Measurements from ENCODE around the gene DDIT3.
A peak's percentile ranks its signal among the peaks of the same experiment; 100 is the strongest.
"Not testable (repeated sequence)": the region's sequence is repeated elsewhere in the genome, so short reads cannot be mapped to it uniquely, and the experiment has no call there.

DDIT3 gene

DNA sequence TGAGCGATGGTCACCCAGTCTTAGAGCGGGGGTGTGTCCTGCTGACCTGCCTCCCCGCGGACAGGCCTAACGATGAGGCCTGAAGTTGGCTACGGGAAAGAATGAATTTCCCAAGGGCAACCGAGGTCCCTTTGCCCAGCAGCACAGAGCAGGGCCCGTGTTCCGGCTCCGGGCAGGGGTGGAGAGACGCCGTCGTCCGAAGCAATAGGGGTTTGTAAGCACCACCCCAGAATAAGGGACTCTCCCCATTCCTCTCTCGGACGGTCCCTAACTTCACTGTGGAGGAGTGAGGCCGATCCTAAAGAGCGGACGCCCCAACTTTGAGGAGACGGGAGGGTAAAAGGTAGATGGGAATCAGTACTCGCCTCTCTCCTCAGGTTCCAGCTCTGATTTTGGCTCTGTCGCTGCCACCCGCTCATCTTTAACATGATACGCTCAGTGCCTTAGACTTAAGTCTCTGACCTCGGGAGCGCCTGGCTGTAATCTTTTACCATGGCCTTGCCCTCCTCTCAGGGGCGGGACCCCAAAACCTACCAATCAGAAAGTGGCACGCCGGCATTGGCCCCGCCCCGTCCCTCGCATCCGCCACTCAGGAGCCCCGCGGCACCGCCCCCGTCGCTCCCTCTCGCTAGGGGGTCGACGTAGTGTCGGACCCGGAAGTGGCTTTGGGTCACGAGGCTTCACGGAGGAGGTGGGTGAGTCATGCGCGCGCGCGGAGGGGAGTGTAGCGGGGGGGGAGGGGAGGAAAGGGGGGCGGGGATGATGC, at the start of gene DDIT3:
DDIT3 (minus strand) TSS at position 462 of the 766 bp plus-strand sequence. CDS start 3,108 bp downstream, outside the sequence.
- peak within 1 kb of the TSS; percentile 90 for H3K4me3 ChIP-seq (ENCODE audit: low read length)
- peak within 1 kb of the TSS; percentile 90 for H3K9ac ChIP-seq (ENCODE audit: low read length)
- H3K27me3 ChIP-seq (ENCODE audit: control insufficient read depth, insufficient read depth, low read length): no peaks in the 10 kb centered on the region
- H3K9me3 ChIP-seq (ENCODE audit: control insufficient read depth, low read length): no peaks in the 10 kb centered on the region
- H3K4me1 ChIP-seq (ENCODE audit: control insufficient read depth, insufficient read depth, low read length): peaks cover 48% of the 10 kb centered on the region
- H3K36me3 ChIP-seq (ENCODE audit: control insufficient read depth, insufficient read depth, low read length): peaks cover 16% of the 10 kb centered on the region

DNA sequence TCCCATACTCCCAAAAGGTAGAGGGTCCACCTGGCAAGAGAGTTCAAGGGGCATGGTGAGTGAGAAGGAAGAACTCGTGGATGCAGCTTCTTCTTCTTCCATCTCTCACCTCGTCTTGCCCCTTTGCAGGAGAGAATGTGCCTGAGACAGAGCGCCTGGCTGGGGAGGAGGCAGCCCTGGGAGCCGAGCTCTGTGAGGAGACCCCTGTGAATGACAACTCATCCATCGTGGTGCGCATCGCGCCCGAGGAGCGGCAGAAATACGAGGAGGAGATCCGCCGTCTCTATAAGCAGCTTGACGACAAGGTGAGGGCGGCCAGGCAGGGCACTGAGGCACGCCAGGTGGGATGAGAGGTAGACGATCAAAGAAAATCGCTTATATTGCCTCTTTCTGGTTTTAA, 49.5 kb upstream of the DDIT3 start:
- Histone ChIP-seq H3K9ac (ENCODE audit: low read length) (no peak overlapping the region), H3K4me1 (ENCODE audit: control insufficient read depth, insufficient read depth, low read length) (no peaks in the 10 kb centered on the region), H3K27me3 (ENCODE audit: control insufficient read depth, insufficient read depth, low read length) (no peaks in the 10 kb centered on the region), H3K9me3 (ENCODE audit: control insufficient read depth, low read length) (no peaks in the 10 kb centered on the region), H3K4me3 (ENCODE audit: low read length) (no peak overlapping the region), H3K36me3 (ENCODE audit: control insufficient read depth, insufficient read depth, low read length) (no peaks in the 10 kb centered on the region)

DNA sequence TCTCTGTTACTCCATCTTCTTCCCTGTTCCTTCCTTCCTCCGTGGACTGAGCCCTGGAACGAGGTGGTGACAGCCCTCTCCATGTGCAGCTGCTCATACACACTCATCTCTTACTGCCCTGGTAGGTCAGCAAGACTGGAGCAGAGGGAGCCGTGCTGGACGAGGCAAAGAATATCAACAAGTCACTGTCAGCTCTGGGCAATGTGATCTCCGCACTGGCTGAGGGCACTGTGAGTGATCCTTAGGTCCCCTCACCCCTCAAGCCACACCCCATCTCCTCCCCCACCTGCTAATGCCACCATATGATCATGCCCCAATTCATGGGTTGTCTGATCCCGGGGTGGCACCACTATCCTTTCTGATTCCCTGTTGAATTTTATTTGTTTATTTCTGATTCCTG, 48.5 kb upstream of the DDIT3 start:
- Histone ChIP-seq H3K4me3 (ENCODE audit: low read length) (no peak overlapping the region), H3K27me3 (ENCODE audit: control insufficient read depth, insufficient read depth, low read length) (no peaks in the 10 kb centered on the region), H3K36me3 (ENCODE audit: control insufficient read depth, insufficient read depth, low read length) (no peaks in the 10 kb centered on the region), H3K4me1 (ENCODE audit: control insufficient read depth, insufficient read depth, low read length) (no peaks in the 10 kb centered on the region), H3K9me3 (ENCODE audit: control insufficient read depth, low read length) (no peaks in the 10 kb centered on the region), H3K9ac (ENCODE audit: low read length) (no peak overlapping the region)

DNA sequence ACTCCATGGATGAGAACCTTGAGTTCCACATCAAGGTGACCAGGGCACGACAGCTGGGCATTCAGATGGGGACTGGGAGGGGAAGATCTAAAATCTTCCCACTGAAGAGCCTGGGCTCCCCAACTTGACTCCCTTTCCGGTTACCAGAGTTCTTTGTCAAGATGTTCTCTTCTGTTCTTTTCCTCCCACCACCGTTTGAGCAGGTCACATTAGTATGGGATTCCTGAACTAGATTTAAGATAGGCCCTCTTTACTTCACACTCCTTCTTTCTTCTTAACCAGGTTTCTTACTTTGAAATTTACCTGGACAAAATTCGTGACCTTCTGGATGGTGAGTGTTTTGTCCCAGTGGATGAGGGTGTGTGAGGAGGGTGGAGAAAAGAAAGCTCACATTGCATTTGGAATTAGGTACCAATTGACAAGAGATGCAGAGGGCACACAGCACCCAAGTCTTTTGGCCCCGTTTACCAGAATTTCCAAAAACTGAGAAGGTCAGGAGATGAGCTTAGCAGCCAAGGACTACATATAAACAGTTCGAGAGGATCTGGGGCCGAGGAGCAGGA, 43.9 kb upstream of the DDIT3 start:
- no peaks in the 10 kb centered on the region for H3K9me3 ChIP-seq (ENCODE audit: control insufficient read depth, low read length)
- H3K4me1 ChIP-seq (ENCODE audit: control insufficient read depth, insufficient read depth, low read length): no peaks in the 10 kb centered on the region
- H3K27me3 ChIP-seq (ENCODE audit: control insufficient read depth, insufficient read depth, low read length): no peaks in the 10 kb centered on the region
- H3K36me3 ChIP-seq (ENCODE audit: control insufficient read depth, insufficient read depth, low read length): no peaks in the 10 kb centered on the region
- no peak overlapping the region for H3K4me3 ChIP-seq (ENCODE audit: low read length)
- H3K9ac ChIP-seq (ENCODE audit: low read length): no peak overlapping the region

- Histone ChIP-seq H3K27me3 (ENCODE audit: control insufficient read depth, insufficient read depth, low read length) (no peaks in the 10 kb centered on the region), H3K9me3 (ENCODE audit: control insufficient read depth, low read length) (no peaks in the 10 kb centered on the region), H3K4me3 (ENCODE audit: low read length) (no peak overlapping the region), H3K4me1 (ENCODE audit: control insufficient read depth, insufficient read depth, low read length) (no peaks in the 10 kb centered on the region), H3K36me3 (ENCODE audit: control insufficient read depth, insufficient read depth, low read length) (no peaks in the 10 kb centered on the region), H3K9ac (ENCODE audit: low read length) (no peak overlapping the region)
Observed at GRCh38 chr12:57563358-57563757, 43.0 kb upstream of the DDIT3 start.

DNA sequence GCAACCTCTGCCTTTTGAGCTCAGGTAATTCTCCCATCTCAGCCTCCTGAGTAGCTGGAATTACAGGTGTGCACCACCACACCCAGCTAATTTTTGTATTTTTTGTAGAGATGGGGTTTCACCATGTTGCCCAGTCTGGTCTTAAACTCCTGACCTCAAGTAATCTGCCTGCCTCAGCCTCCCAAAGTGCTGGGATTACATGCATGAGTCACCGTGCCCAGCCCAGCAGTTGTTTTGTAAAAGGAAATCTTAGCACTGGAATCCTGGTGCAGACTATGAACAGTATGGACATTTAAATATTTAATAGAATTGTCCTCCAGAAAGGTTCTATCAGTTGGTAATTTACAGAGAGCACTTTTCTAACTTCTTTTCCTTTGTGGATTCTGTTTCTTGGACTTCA, 40.8 kb upstream of the DDIT3 start:
- not testable (repeated sequence) for H3K9ac ChIP-seq (ENCODE audit: low read length); H3K27me3 ChIP-seq (ENCODE audit: control insufficient read depth, insufficient read depth, low read length)

DNA sequence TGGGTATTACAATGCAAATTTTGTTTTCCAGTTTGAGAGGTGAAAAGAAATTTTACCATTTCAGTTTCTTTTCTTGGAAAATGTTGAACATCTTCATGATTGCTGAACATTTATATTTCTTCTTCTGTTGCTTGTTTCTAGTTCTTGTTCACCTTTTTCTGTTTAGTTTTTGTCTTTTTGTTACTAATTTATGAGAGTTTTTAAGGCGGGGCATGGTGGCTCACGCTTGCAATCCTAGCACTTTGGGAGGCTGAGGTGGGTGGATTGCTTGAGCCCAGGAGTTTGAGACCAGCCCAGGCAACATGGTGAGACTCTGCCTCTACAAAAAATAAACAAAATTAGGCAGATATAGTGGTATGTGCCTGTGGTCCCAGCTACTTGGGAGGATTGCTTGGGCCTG, 40.2 kb upstream of the DDIT3 start:
- H3K27me3 ChIP-seq (ENCODE audit: control insufficient read depth, insufficient read depth, low read length): no peaks in the 10 kb centered on the region
- no peak overlapping the region for H3K4me3 ChIP-seq (ENCODE audit: low read length)
- H3K9ac ChIP-seq (ENCODE audit: low read length): no peak overlapping the region
- H3K4me1 ChIP-seq (ENCODE audit: control insufficient read depth, insufficient read depth, low read length): no peaks in the 10 kb centered on the region
- no peaks in the 10 kb centered on the region for H3K9me3 ChIP-seq (ENCODE audit: control insufficient read depth, low read length)
- no peaks in the 10 kb centered on the region for H3K36me3 ChIP-seq (ENCODE audit: control insufficient read depth, insufficient read depth, low read length)

More for the DNA sequence above, 40.8 kb upstream of the DDIT3 start:
- not testable (repeated sequence) for H3K9me3 ChIP-seq (ENCODE audit: control insufficient read depth, low read length); H3K4me3 ChIP-seq (ENCODE audit: low read length); H3K36me3 ChIP-seq (ENCODE audit: control insufficient read depth, insufficient read depth, low read length); H3K4me1 ChIP-seq (ENCODE audit: control insufficient read depth, insufficient read depth, low read length)

- Histone ChIP-seq H3K4me1 (ENCODE audit: control insufficient read depth, insufficient read depth, low read length) (no peaks in the 10 kb centered on the region), H3K4me3 (ENCODE audit: low read length) (no peak overlapping the region), H3K9me3 (ENCODE audit: control insufficient read depth, low read length) (no peaks in the 10 kb centered on the region), H3K27me3 (ENCODE audit: control insufficient read depth, insufficient read depth, low read length) (no peaks in the 10 kb centered on the region), H3K36me3 (ENCODE audit: control insufficient read depth, insufficient read depth, low read length) (no peaks in the 10 kb centered on the region), H3K9ac (ENCODE audit: low read length) (no peak overlapping the region)
Observed at GRCh38 chr12:57558864-57559263, 38.5 kb upstream of the DDIT3 start.

DNA sequence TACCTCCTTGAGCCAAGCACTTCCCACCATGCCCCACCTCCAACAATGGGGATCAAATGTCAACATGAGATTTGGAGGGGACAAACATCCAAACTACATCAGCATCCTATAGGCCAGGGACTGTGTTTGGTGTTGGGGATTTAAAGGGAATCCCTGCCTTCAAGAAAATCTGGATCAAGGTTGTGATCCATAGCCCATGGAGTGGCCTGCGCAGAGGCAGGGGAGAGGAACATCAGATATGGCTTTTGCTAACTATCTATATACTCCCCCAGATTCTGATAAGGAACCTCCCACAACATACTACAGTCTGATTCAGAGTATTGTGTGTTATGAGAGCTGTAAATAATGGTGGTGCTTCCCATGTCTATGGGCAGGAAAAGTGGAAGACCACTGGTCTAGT, 34.6 kb upstream of the DDIT3 start:
- Histone ChIP-seq H3K9me3 (ENCODE audit: control insufficient read depth, low read length) (no peaks in the 10 kb centered on the region), H3K27me3 (ENCODE audit: control insufficient read depth, insufficient read depth, low read length) (peaks cover 10% of the 10 kb centered on the region), H3K4me3 (ENCODE audit: low read length) (no peak overlapping the region), H3K36me3 (ENCODE audit: control insufficient read depth, insufficient read depth, low read length) (no peaks in the 10 kb centered on the region), H3K4me1 (ENCODE audit: control insufficient read depth, insufficient read depth, low read length) (peaks cover 4% of the 10 kb centered on the region), H3K9ac (ENCODE audit: low read length) (no peak overlapping the region)

- peaks cover 7% of the 10 kb centered on the region for H3K4me1 ChIP-seq (ENCODE audit: control insufficient read depth, insufficient read depth, low read length)
- H3K27me3 ChIP-seq (ENCODE audit: control insufficient read depth, insufficient read depth, low read length): peaks cover 14% of the 10 kb centered on the region
Observed at GRCh38 chr12:57554453-57554852, 34.1 kb upstream of the DDIT3 start.

DNA sequence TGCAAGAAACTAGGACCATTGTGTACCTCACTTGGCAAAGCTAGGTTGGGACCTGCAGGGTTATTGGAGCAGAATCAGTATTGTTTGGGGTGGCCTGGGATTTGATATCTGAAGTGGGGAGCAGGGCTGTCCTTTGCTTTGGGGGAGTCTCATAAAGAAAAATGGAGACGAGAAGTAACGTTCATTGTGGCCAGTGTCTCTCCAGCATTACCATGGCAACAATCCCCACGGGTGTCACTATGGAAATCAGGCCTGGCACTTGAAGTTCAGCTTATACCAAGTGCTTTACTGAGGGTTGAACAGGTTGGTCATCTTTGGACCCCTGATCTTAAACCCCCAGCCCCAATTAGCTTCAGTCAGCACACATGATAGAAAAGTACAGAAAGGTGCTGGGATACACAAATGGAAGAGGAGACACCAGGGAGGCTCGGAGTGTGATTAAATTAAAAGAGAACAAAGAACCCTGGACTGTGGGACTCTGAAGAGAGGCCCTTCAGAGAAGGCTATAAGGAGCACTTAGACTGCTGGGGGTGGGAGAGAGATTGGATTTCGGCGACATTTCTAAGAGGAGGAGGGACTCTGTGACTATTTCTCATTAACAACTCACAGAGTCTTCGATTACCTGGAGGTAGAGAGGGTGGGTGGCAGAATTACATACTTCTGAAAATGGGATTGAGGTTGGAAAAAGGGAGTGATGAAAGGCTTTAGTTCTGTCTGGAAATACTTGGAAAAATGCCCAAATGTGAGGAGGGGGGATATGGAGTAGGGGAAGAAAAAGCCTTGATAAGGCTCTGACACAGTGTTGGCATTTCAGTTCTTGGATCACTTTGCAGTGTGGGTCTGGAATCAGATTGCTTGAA, 33.3 kb upstream of the DDIT3 start:
- Histone ChIP-seq H3K9ac (ENCODE audit: low read length) (no peak overlapping the region), H3K4me3 (ENCODE audit: low read length) (no peak overlapping the region), H3K27me3 (ENCODE audit: control insufficient read depth, insufficient read depth, low read length) (peaks cover 23% of the 10 kb centered on the region), H3K9me3 (ENCODE audit: control insufficient read depth, low read length) (no peaks in the 10 kb centered on the region), H3K4me1 (ENCODE audit: control insufficient read depth, insufficient read depth, low read length) (peaks cover 7% of the 10 kb centered on the region), H3K36me3 (ENCODE audit: control insufficient read depth, insufficient read depth, low read length) (no peaks in the 10 kb centered on the region)

More at GRCh38 chr12:57554453-57554852, 34.1 kb upstream of the DDIT3 start:
- Histone ChIP-seq H3K4me3 (ENCODE audit: low read length) (no peak overlapping the region), H3K9ac (ENCODE audit: low read length) (no peak overlapping the region), H3K36me3 (ENCODE audit: control insufficient read depth, insufficient read depth, low read length) (no peaks in the 10 kb centered on the region), H3K9me3 (ENCODE audit: control insufficient read depth, low read length) (no peaks in the 10 kb centered on the region)

GRCh38 chr12:57552835-57553313, 32.6 kb upstream of the DDIT3 start:
- peaks cover 29% of the 10 kb centered on the region for H3K27me3 ChIP-seq (ENCODE audit: control insufficient read depth, insufficient read depth, low read length)
- peaks cover 7% of the 10 kb centered on the region for H3K4me1 ChIP-seq (ENCODE audit: control insufficient read depth, insufficient read depth, low read length)
- H3K9me3 ChIP-seq (ENCODE audit: control insufficient read depth, low read length): no peaks in the 10 kb centered on the region
- H3K4me3 ChIP-seq (ENCODE audit: low read length): no peak overlapping the region
- H3K9ac ChIP-seq (ENCODE audit: low read length): no peak overlapping the region
- H3K36me3 ChIP-seq (ENCODE audit: control insufficient read depth, insufficient read depth, low read length): no peaks in the 10 kb centered on the region

All from mucosa of stomach (tissue), 1 donor.